GM23338 (cell line): ENCODE measurements around the gene EXOC4. TPM values are rescaled to one million over a fixed set of nuclear protein-coding genes. Genes with fewer than 3 reads are reported as not detected.
"Not testable (repeated sequence)": the region's sequence is repeated elsewhere in the genome, so short reads cannot be mapped to it uniquely, and the experiment has no call there.

ENCODE experiments used
- ATAC-seq: fragments of 200-7000 bp; cut with Tn5 transposase; 3 replicates; pipeline ENCODE4 v1.9.1; 2020
- DNase-seq: peaks from one replicate; pipeline ENCODE4 v3.0.0-alpha.2; 2015; ENCODE audit warnings: low spot score
- H2AFZ ChIP-seq: fragments of 200-600 bp; sonication (generic); 2 replicates; pipeline ENCODE4 v1.8.0; 2016; ENCODE audit warnings: antibody characterized with exemption, mild to moderate bottlenecking, moderate library complexity
- H3F3A ChIP-seq: fragments of 200-600 bp; sonication (generic); replicated peaks from 2 replicates; pipeline ENCODE4 v1.8.0; 2017; ENCODE audit warnings: antibody characterized with exemption, mixed run types, low read depth
- H3K27ac ChIP-seq: fragments of 200-600 bp; sonication (generic); 2 replicates; pipeline ENCODE4 v1.6.1; 2016; ENCODE audit warnings: low read depth
- H3K27me3 ChIP-seq: fragments of 200-600 bp; sonication (generic); 2 replicates; pipeline ENCODE4 v1.8.0; 2016; ENCODE audit warnings: mild to moderate bottlenecking, mixed run types, moderate library complexity; ENCODE audit not compliant: insufficient read depth
- H3K36me3 ChIP-seq: fragments of 200-600 bp; sonication (generic); 2 replicates; pipeline ENCODE4 v1.8.0; 2016; ENCODE audit warnings: mild to moderate bottlenecking; ENCODE audit not compliant: insufficient read depth
- H3K4me1 ChIP-seq: fragments of 200-600 bp; sonication (generic); 2 replicates; pipeline ENCODE4 v1.8.0; 2016; ENCODE audit warnings: mild to moderate bottlenecking, moderate library complexity; ENCODE audit not compliant: insufficient read depth
- H3K4me2 ChIP-seq: fragments of 200-600 bp; sonication (generic); 2 replicates; pipeline ENCODE4 v1.7.1; 2017; ENCODE audit warnings: mixed run types
- H3K4me3 ChIP-seq: fragments of 200-600 bp; sonication (generic); 2 replicates; pipeline ENCODE4 v1.6.1; 2016; ENCODE audit warnings: mixed run types
- H3K79me2 ChIP-seq: fragments of 200-600 bp; sonication (generic); replicated peaks from 2 replicates; pipeline ENCODE4 v1.8.0; 2017; ENCODE audit warnings: mild to moderate bottlenecking; ENCODE audit not compliant: insufficient read depth
- H3K9me2 ChIP-seq: fragments of 200-600 bp; sonication (generic); 2 replicates; pipeline ENCODE4 v1.8.0; 2017; ENCODE audit not compliant: insufficient read depth
- H4K20me1 ChIP-seq: fragments of 200-600 bp; sonication (generic); replicated peaks from 2 replicates; pipeline ENCODE4 v1.8.0; 2017; ENCODE audit warnings: mild to moderate bottlenecking; ENCODE audit not compliant: insufficient read depth
- H3K27ac Mint-ChIP-seq: 2 replicates; pipeline ENCODE4 v1.8.0; 2020; ENCODE audit warnings: inconsistent platforms, mild to moderate bottlenecking, moderate library complexity, mixed read lengths
- H3K27me3 Mint-ChIP-seq: 3 replicates; pipeline ENCODE4 v1.8.0; 2022; ENCODE audit warnings: low read depth, mild to moderate bottlenecking, moderate library complexity, mixed read lengths, inconsistent platforms; ENCODE audit not compliant: insufficient read depth, poor library complexity
- H3K36me3 Mint-ChIP-seq: 3 replicates; pipeline ENCODE4 v1.8.0; 2021; ENCODE audit warnings: low read depth, mild to moderate bottlenecking, inconsistent platforms, moderate library complexity, mixed read lengths
- H3K4me1 Mint-ChIP-seq: 3 replicates; pipeline ENCODE4 v1.8.0; 2020; ENCODE audit warnings: mild to moderate bottlenecking, inconsistent platforms, mixed read lengths
- H3K4me3 Mint-ChIP-seq: 3 replicates; pipeline ENCODE4 v1.8.0; 2021; ENCODE audit warnings: moderate library complexity, mild to moderate bottlenecking, inconsistent platforms, mixed read lengths
- H3K9me3 Mint-ChIP-seq: 3 replicates; pipeline ENCODE4 v1.8.0; 2020; ENCODE audit warnings: moderate library complexity, mild to moderate bottlenecking, inconsistent platforms, mixed read lengths
- CTCF ChIP-seq, 2 experiments: fragments of 200-600 bp in 1 of 2; sonication (generic) in 1 of 2; conservative IDR thresholded peaks; 2 replicates each; pipeline versions ENCODE4 v1.5.1 to v1.6.1; 2016 to 2017; ENCODE audit warnings: antibody characterized with exemption in 2 of 2, low read depth in 2 of 2, mild to moderate bottlenecking in 2 of 2, moderate library complexity in 1 of 2
- EZH2phosphoT487 ChIP-seq: fragments of 200-600 bp; sonication (generic); IDR thresholded peaks from one replicate; pipeline ENCODE4 v1.8.1; 2018; ENCODE audit warnings: antibody characterized with exemption; ENCODE audit not compliant: unreplicated experiment
- NANOG ChIP-seq: IDR thresholded peaks from 2 replicates; pipeline ENCODE4 v1.6.1; 2016; ENCODE audit warnings: antibody characterized with exemption, borderline replicate concordance
- POLR2AphosphoS5 ChIP-seq: IDR thresholded peaks from 2 replicates; pipeline ENCODE4 v1.6.1; 2016; ENCODE audit warnings: antibody characterized with exemption, low read depth
- REST ChIP-seq: IDR thresholded peaks from one replicate; pipeline ENCODE4 v1.6.1; 2018; ENCODE audit warnings: antibody characterized with exemption; ENCODE audit not compliant: unreplicated experiment
- STAT1 ChIP-seq: IDR thresholded peaks from one replicate; pipeline ENCODE4 v1.6.1; 2016; ENCODE audit warnings: antibody characterized with exemption; ENCODE audit not compliant: unreplicated experiment
- ZNF114 ChIP-seq: fragments of 250-450 bp; sonication (Bioruptor Pico); IDR thresholded peaks from 2 replicates; pipeline ENCODE4 v1.5.0; 2020; ENCODE audit warnings: mild to moderate bottlenecking, moderate library complexity
- polyA plus RNA-seq: library from polyadenylated mRNA; unstranded; fragments of >200 nt; fragmentation: Nextera tagmentation; extraction: Ambion mirVana; gene quantifications from 2 replicates; pipeline ENCODE4 v1.2.1, GENCODE V29; 2016
- total RNA-seq: library from RNA; depleted of rRNA; stranded (reverse); fragments of >200 nt; shearing (Covaris generic); gene quantifications from 2 replicates; pipeline ENCODE4 v1.2.3, GENCODE V29; 2014

EXOC4 gene
- total and polyA plus RNA-seq, 2 experiments from 2014 or later = 37.5 to 52.7 TPM

GRCh38 chr7:134077560-134077959 is 824.7 kb downstream of the EXOC4 start:
- Mint-ChIP-seq H3K9me3 (peaks cover 13% of the 10 kb centered on the region), H3K36me3 (peaks cover 30% of the 10 kb centered on the region)
- not testable (repeated sequence) for H3K27ac ChIP-seq, H3K36me3 ChIP-seq, H3K27ac Mint-ChIP-seq, ATAC-seq, H3K4me2 ChIP-seq, H3K4me1 Mint-ChIP-seq, H3K79me2 ChIP-seq, H3F3A ChIP-seq, H3K27me3 ChIP-seq, DNase-seq, H3K4me3 ChIP-seq, H3K9me2 ChIP-seq, H4K20me1 ChIP-seq, H2AFZ ChIP-seq, H3K4me3 Mint-ChIP-seq, H3K27me3 Mint-ChIP-seq, H3K4me1 ChIP-seq

GRCh38 chr7:134078991-134079390 is 826.1 kb downstream of the EXOC4 start:
- Histone ChIP-seq H3F3A (no peaks in the 10 kb centered on the region), H3K79me2 (no peaks in the 10 kb centered on the region), H3K27ac (no peak overlapping the region), H3K4me2 (no peak overlapping the region), H3K4me1 (no peaks in the 10 kb centered on the region), H3K27me3 (no peaks in the 10 kb centered on the region), H2AFZ (no peak overlapping the region), H4K20me1 (no peaks in the 10 kb centered on the region), H3K4me3 (no peak overlapping the region), H3K36me3 (peaks cover 4% of the 10 kb centered on the region; the same call in 1 of the 2 replicates), H3K9me2 (0 out of 2 replicates have a peak, but pooled peaks cover 7% of the 10 kb centered on the region)
- Mint-ChIP-seq H3K4me1 (peaks cover 5% of the 10 kb centered on the region; the same call in 1 of the 3 replicates), H3K4me3 (no peak overlapping the region), H3K27me3 (peaks cover 2% of the 10 kb centered on the region), H3K9me3 (peaks cover 18% of the 10 kb centered on the region), H3K36me3 (peaks cover 33% of the 10 kb centered on the region), H3K27ac (no peak overlapping the region)
- no peak for ATAC-seq
- DNase-seq = peak; percentile 11
- TF ChIP-seq REST = peak; percentile 22
- TF ChIP-seq CTCF (conservative IDR thresholded peaks at IDR 0.05; ENCODE audit: low read depth in 2 of 2) = no peak

GRCh38 chr7:134081695-134082094 is 828.8 kb downstream of the EXOC4 start:
- Mint-ChIP-seq H3K4me3 (no peak overlapping the region), H3K4me1 (peaks cover 5% of the 10 kb centered on the region; the same call in 1 of the 3 replicates), H3K27me3 (no peaks in the 10 kb centered on the region), H3K9me3 (peaks cover 15% of the 10 kb centered on the region; the same call in 2 of the 3 replicates), H3K36me3 (peaks cover 21% of the 10 kb centered on the region), H3K27ac (no peak overlapping the region)
- Histone ChIP-seq H4K20me1 (no peaks in the 10 kb centered on the region), H3F3A (no peaks in the 10 kb centered on the region), H3K4me2 (no peak overlapping the region), H3K4me3 (no peak overlapping the region), H3K4me1 (no peaks in the 10 kb centered on the region), H3K79me2 (no peaks in the 10 kb centered on the region), H3K9me2 (0 out of 2 replicates have a peak, but pooled peaks cover 7% of the 10 kb centered on the region), H3K36me3 (no peaks in the 10 kb centered on the region; the same call in 1 of the 2 replicates), H3K27me3 (no peaks in the 10 kb centered on the region), H2AFZ (no peak overlapping the region), H3K27ac (no peak overlapping the region)
- no peak for DNase-seq
- ATAC-seq = no peak
- TF ChIP-seq STAT1 (no peak), POLR2AphosphoS5 (no peak), NANOG (no peak), EZH2phosphoT487 (no peak), ZNF114 (no peak)
